GM12872 (cell line): ENCODE data around the gene DTNB.

Experiments
- CTCF ChIP-seq: IDR thresholded peaks from 3 replicates; pipeline ENCODE4 v1.5.1; 2011; ENCODE audit warnings: low read depth, mild to moderate bottlenecking, low read length, moderate library complexity; ENCODE audit not compliant: insufficient read depth

Gene DTNB

GRCh38 chr2:25374411-25374810 is 299.0 kb downstream of the DTNB start:
- no peak for TF ChIP-seq CTCF

GRCh38 chr2:25373269-25373981 is 300.0 kb downstream of the DTNB start:
- TF ChIP-seq CTCF: no peak

- TF ChIP-seq CTCF: no peak
Measured at GRCh38 chr2:25372405-25373268, 300.7 kb downstream of the DTNB start.

GRCh38 chr2:25371253-25372241 is 301.8 kb downstream of the DTNB start:
- no peak for TF ChIP-seq CTCF

GRCh38 chr2:25369876-25370275 is 303.5 kb downstream of the DTNB start:
- TF ChIP-seq CTCF: no peak

- no peak for TF ChIP-seq CTCF
Measured at GRCh38 chr2:25369439-25369838, 303.9 kb downstream of the DTNB start.
